ENCODE results near the gene CARS2.
"Not testable (repeated sequence)": the region's sequence is repeated elsewhere in the genome, so short reads cannot be mapped to it uniquely, and the experiment has no call there.

Gene CARS2

GRCh38 chr13:110683203-110683883 lies 22.6 kb downstream of the CARS2 start:
- in situ Hi-C loops (cut with HindIII; ENCODE audit: low sequenced_read_pairs) = no loop called here

- in situ Hi-C loops (cut with HindIII; ENCODE audit: low sequenced_read_pairs) = no loop called here
These were observed 23.2 kb downstream of the CARS2 start for GRCh38 chr13:110682746-110683145.

DNA sequence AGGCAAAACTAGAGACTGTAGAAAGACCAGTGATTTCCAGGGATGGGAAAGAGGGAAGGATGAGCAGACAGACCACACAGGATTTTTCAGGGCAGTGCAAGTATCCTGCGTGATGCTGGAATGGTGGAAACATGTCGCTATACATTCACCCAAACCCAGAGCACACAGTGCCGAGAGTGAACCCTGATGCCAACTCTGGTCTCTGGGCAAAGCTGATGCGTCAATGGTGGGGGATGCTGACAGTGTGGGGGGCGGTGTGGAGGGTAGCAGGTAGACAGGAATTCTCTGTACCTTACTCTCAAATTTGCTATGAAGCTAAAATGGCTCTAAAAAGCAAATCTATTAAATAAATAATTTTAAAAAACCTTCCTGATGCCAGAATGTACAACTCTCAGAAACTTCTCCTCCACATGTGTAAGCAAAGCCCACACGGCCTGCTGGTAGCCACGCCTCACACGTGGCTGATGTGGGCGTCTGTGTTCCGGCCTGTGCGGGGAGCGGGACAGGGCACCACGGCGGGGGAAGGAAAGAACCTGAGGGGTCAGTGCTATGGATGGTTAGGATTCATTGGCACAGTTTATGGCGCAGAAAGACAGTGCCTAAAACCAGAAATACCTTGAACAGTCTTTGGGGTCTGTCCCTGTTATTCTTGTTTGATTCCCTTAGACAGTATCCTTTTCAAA lies 23.9 kb downstream of the CARS2 start:
- in situ Hi-C loops (cut with HindIII; ENCODE audit: low sequenced_read_pairs) = no loop called here

GRCh38 chr13:110680852-110681251 lies 25.1 kb downstream of the CARS2 start:
- in situ Hi-C loops (cut with HindIII; ENCODE audit: low sequenced_read_pairs) = no loop called here

GRCh38 chr13:110677731-110678545 lies 28.0 kb downstream of the CARS2 start:
- in situ Hi-C loops (cut with HindIII; ENCODE audit: low sequenced_read_pairs) = no loop called here

DNA sequence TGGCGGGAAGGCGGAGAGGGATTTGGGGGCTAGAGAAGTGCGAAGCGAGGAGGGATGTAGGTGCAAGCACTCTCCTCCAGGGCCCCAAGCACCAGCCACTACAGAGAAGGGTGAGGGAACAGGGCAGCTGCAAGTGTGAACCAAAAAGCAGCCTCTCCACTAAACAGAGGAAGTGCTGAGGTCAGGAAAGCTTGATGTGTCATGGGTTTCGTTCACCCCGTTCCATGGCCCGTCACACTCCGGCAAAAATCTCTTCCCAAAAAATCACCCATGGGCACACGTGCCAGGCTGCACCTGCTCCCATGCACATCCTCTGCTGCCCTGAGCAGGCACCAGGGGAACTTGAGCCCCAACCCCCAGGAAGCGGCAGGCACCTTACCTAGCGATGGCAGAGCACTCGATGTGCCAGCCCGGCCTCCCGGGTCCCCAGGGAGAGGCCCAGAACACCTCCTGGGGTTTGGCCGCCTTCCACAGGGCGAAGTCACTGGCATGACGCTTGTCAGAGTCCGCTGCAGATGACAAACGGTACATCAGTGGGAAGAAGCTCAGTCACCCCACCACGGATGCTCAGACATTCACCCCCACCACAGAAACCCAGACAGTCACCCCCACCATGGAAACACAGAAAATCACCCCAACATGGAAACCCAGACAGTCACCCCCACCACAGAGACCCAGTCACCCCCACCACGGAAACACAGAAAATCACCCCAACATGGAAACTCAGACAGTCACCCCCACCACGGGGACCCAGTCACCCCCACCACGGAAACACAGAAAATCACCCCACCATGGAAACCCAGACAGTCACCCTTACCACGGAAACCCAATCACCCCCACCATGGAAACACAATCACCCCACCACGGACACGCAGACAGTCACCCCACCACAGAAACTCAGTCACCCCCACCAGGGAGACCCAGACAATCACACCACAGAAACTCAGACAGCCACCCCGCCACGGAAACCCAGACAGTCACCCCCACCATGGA lies 29.0 kb downstream of the CARS2 start:
- in situ Hi-C loops (cut with HindIII; ENCODE audit: low sequenced_read_pairs) = no loop called here

DNA sequence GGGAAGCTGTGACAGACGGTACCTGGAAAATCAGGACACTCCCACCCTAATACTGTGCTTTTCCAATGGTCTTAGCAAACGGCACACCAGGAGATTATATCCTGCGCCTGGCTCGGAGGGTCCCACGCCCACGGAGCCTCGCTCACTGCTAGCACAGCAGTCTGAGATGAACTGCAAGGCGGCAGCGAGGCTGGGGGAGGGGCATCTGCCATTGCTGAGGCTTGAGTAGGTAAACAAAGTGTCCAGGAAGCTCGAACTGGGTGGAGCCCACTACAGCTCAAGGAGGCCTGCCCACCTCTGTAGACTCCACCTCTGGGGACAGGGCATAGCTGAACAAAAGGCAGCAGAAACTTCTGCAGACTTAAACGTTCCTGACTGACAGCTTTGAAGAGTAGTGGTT lies 36.1 kb downstream of the CARS2 start:
- in situ Hi-C loops (cut with HindIII; ENCODE audit: low sequenced_read_pairs) = not testable (repeated sequence)

GRCh38 chr13:110669036-110669435 lies 36.9 kb downstream of the CARS2 start:
- in situ Hi-C loops (cut with HindIII; ENCODE audit: low sequenced_read_pairs) = no loop called here

DNA sequence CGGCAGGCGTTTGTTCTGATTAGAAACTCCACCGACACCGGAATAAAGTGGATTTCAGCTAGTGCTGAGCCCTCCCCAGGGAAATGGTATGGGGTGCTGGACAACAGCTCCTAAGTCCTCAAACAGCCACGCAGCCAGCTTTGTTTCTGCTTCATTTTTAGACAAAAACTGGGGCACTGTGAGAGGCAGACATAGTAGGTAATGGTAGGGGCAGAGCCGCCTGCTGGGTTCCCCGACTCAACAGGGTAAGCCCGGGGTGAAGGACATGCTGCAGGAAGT lies 39.7 kb downstream of the CARS2 start:
- in situ Hi-C loops (cut with HindIII; ENCODE audit: low sequenced_read_pairs) = no loop called here

DNA sequence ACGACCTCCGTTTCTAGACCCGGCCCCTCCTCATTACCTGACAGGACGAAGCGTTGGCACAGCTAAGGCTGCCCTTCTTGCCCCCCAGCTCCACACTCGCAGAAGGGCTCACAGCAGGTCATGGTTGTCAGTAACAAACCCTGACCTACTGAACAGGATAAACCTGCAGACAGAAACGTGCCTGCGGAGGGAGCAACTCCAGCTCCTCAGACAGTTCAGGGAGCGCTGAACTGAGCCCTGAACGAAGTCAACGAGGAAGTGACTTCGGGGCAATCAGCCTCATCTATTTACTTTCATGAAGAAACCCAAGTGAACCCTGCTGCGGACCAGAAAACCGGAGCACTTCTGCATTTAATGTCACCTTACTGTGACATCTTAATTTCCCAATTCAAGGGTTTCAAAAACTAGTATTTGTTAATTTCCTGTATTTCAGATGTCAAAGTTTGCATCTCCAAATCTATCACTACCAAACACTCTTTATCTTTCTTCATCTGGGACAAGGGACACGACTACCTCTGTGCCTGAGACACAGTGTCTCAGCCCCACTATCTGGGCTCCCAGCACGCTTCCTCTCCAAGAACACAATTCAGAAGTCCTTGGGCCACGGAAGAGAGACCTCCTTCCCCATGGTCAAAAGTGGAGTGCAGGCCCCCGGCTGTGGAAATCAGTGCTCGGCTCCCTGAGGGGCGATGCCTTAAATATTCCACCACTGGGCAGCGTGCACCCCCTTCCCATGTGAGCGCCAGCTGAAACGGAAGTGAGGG lies 40.2 kb downstream of the CARS2 start:
- in situ Hi-C loops (cut with HindIII; ENCODE audit: low sequenced_read_pairs) = no loop called here

DNA sequence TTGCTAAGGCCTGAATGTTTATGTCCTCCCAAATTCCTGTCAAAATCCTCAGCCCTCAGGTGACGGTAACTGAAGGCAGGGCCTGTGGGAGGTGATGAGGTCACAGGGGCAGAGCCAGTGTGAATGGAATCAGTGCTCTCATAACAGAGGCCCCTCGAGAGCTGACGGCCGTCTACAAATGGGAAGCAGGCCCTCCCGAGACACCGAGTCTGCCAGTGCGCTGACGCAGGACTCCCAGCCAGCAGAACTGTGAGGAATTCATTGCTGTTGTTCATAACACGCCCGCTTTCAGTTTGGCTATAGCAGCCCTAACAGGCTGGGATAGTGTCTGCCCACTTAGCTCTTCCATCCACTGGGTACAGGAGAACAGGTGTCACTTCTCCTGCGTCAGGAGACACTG lies 41.2 kb downstream of the CARS2 start:
- in situ Hi-C loops (cut with HindIII; ENCODE audit: low sequenced_read_pairs) = no loop called here

DNA sequence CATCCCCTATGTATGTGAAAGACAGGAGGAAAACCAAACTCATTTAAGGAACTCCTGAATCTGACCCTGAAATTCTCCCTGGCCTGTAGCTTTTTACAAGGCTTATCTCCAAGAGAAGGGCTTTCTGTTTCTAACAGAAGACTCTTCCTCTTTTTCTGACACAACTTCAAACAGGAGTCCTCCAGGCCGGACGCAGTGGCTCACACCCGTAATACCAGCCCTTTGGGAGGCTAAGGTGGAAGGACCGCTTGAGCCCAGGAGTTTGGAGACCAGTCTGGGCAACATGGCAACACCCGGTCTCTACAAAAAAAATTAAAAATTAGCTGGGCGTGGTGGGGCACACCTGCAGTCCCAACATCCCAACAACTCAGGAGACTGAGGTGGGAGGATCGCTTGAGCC lies 41.9 kb downstream of the CARS2 start:
- in situ Hi-C loops (cut with HindIII; ENCODE audit: low sequenced_read_pairs) = no loop called here

- in situ Hi-C loops (cut with HindIII; ENCODE audit: low sequenced_read_pairs) = no loop called here
These were observed 42.4 kb downstream of the CARS2 start for GRCh38 chr13:110663491-110663890.

DNA sequence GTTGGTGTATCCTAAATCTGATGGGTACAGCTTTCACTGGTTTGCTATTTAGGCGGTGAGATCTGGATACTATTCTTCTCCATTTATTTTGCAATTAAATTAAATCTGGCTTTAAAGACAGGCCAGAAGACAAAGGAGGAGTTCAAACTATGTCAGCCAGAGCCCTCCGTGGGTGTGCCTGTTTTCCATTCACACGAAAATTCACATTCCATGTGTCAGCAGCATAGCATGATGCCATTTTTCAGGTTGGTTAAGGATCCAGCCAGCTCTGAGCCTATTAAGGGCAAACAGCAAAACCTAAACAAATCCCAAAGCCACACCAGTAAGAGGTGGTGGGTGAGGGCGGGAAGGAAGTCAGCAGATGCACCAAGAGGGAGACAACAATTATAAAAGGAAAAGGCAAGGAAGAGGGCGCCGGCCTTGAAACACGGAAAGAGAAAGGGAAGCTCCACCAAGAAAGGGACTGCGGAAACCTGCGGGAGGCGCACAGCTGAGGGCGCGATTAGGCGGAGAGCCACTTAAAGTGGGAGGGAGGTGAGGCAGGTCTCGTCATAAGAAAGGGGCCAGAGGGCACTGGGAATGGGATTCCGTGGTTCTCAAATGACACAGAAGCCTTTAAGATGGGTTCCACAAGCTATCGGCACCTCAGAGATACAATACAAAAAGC lies 43.0 kb downstream of the CARS2 start:
- in situ Hi-C loops (cut with HindIII; ENCODE audit: low sequenced_read_pairs) = no loop called here

- in situ Hi-C loops (cut with HindIII; ENCODE audit: low sequenced_read_pairs) = no loop called here
These were observed 43.8 kb downstream of the CARS2 start for GRCh38 chr13:110662091-110662490.

- in situ Hi-C loops (cut with HindIII; ENCODE audit: low sequenced_read_pairs) = no loop called here
These were observed 44.7 kb downstream of the CARS2 start for GRCh38 chr13:110661256-110661655.

DNA sequence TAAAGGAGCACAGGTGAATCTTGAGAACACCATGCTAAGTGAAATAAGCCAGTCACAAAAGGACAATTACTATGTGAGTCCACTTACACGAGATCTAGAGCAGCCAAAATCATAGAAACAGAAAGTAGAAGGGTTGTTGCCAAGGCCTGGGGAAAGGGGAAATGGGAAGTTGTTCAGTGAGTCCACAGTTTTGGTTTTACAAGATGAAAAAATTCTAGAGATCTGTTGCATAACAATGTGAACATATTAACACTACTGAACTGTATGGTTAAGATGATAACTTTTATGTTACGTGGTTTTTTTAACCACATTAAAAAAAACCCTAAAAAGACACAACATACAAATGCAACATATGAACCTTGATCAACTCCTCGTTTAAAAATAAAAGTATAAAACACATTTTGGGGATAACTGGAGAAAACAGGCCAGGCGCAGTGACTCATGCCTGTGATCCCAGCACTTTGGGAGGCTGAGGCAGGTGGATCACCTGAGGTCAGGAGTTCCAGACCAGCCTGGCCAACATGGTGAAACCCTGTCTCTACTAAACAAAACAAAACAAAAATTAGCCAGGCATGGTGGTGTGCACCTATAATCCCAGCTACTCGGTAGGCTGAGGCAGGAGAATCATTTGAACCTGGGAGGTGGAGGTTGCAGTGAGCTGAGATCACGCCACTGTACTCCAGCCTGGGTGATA lies 47.6 kb downstream of the CARS2 start:
- in situ Hi-C loops (cut with HindIII; ENCODE audit: low sequenced_read_pairs) = not testable (repeated sequence)

- in situ Hi-C loops (cut with HindIII; ENCODE audit: low sequenced_read_pairs) = no loop called here
These were observed 48.7 kb downstream of the CARS2 start for GRCh38 chr13:110657196-110657595.

DNA sequence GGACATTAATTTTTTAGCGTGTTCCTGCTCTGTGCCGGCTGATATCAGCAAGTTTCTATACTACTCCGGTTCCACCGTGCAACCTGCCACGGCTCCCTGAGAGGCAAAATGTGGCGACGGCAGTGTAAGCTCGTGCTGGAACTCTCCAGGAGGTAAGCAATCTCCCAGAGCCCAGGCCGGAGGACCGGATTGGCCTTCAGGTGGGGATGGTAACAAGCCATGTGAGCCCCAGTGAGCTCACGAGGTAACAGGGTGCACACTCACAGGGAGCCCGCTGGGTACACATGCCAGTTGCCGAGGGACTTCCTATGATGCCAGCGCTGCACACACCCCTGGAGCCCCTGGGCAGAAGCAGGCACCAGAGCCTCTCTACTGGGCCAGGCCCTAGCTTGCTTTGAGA lies 52.1 kb downstream of the CARS2 start:
- in situ Hi-C loops (cut with HindIII; ENCODE audit: low sequenced_read_pairs) = no loop called here

Data from DLD1 (cell line).